Measurements from ENCODE around the gene HES1. TPM values are rescaled to one million over a fixed set of nuclear protein-coding genes. Genes with fewer than 3 reads are reported as not detected.

HES1 gene
- total and polyA plus RNA-seq, 7 donors, result 17.4 to 47.4 (median 28.4) TPM

GRCh38 chr3:194132465-194133286 is 3.3 kb upstream of the HES1 start:
- H3K27ac ChIP-seq, result peak overlapping the region; percentile 79 to 97 (median 92)
- intact Hi-C loops (cut with DNase I), result loop anchor here (5.0 kb wide), 1 partner anchor 45 kb away; no protein-coding TSS in a partner anchor
- 74 to 84% methylated on average over 5 of the region's 5 CpGs for WGBS, 2 donors
- peaks cover 0 to 60% (median 44%) of the 10 kb centered on the region in 4 donors for H3K4me1 ChIP-seq
- no peaks in the 10 kb centered on the region for H3K9me3 ChIP-seq
- H3K27me3 ChIP-seq, result no peaks in the 10 kb centered on the region
- DNase-seq, result peak; percentile 43
- H3K4me3 ChIP-seq, result no peak overlapping the region
- TF ChIP-seq CTCF (IDR thresholded peaks at IDR 0.05), result no peak
- no peak for TF ChIP-seq POLR2AphosphoS5 (IDR thresholded peaks at IDR 0.05)
- TF ChIP-seq EP300 (IDR thresholded peaks at IDR 0.05), result no peak
- no peak for TF ChIP-seq POLR2A (IDR thresholded peaks at IDR 0.05)
- no peaks in the 10 kb centered on the region for H3K36me3 ChIP-seq

DNA sequence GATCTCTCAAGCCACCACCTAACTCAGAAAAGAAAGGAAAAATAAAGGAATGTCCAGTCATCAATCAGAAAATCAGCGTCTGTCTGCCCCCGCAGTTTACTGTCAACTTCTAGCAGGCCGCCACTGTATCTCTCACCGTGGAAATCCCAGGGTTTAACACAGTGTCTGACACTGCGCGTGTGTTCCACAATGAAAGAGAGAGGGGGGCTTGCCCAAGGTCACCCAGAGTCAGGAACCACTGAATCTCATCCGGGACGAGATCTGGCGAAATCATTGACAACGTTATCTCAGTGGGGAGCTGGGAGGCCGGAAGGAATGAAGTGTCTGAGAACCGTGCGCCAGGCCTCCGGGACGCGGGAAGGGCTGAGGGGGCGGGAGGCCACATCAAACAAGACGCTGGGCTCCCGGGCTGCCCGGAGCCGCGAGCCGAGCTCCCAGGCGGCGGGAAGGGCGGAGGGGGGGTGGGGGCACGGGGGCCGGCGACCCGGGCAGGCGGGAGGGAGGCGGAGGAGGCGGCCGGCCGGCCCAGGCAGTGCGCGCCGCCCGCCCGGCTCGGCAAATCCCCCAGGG is 2.2 kb upstream of the HES1 start:
- 2 to 5% methylated on average over 41 of the region's 41 CpGs for WGBS, 2 donors
- H3K4me1 ChIP-seq, result peaks cover 0 to 69% (median 53%) of the 10 kb centered on the region in 4 donors
- H3K36me3 ChIP-seq, result no peaks in the 10 kb centered on the region
- no peaks in the 10 kb centered on the region for H3K9me3 ChIP-seq
- peak overlapping the region; percentile 79 to 97 (median 92) for H3K27ac ChIP-seq
- peak in 3 of 4 donors; percentile 7 to 46 (median 27) for TF ChIP-seq POLR2AphosphoS5 (IDR thresholded peaks at IDR 0.05)
- no peak for TF ChIP-seq POLR2A (IDR thresholded peaks at IDR 0.05)
- peak overlapping the region; percentile 2 to 68 (median 62) for H3K4me3 ChIP-seq
- intact Hi-C loops (cut with DNase I), result loop anchor here (1.0 to 5.0 kb wide), 5 partner anchors 46 to 353 kb away; no protein-coding TSS in a partner anchor
- no peaks in the 10 kb centered on the region for H3K27me3 ChIP-seq
- DNase-seq, result peak; percentile 83

DNA sequence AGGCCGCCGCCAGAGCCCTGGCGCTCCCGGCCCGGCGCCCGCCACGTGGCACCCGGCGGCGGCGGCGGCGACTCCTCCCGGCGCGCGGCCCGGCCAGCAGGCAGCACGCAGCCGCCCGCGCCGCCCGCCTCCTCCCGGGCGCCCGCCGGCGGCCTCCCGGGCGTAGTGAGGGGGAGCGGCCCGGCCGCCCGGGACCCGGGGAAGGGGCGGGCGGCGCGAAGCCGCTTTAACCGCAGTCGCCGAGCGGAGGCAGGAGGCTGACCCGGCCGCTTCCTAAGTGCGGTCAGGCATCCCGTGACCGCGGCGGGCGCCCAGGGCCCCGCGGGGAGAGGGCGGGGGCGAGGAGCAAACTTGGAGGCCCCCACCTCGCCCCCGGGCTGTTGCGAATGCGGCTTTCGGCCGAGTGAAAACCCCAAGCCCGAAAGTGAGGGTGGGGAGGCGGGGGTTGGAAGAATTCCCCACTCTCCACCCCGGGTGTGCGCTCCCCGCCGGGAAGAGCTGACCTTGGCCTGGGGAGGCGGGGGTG is 1.7 kb upstream of the HES1 start:
- H3K27me3 ChIP-seq, result no peaks in the 10 kb centered on the region
- peaks cover 0 to 71% (median 58%) of the 10 kb centered on the region in 4 donors for H3K4me1 ChIP-seq
- peak overlapping the region; percentile 90 to 99 (median 96) for H3K27ac ChIP-seq
- no peak for TF ChIP-seq CTCF (IDR thresholded peaks at IDR 0.05)
- TF ChIP-seq POLR2AphosphoS5 (IDR thresholded peaks at IDR 0.05), result no peak
- TF ChIP-seq EP300 (IDR thresholded peaks at IDR 0.05), result peak in 1 of 4 donors; percentile 7
- TF ChIP-seq POLR2A (IDR thresholded peaks at IDR 0.05), result no peak
- H3K9me3 ChIP-seq, result no peaks in the 10 kb centered on the region
- peak; percentile 87 for DNase-seq
- intact Hi-C loops (cut with DNase I), result loop anchor here (1.0 to 5.0 kb wide), 5 partner anchors 47 to 353 kb away; no protein-coding TSS in a partner anchor
- no peaks in the 10 kb centered on the region for H3K36me3 ChIP-seq
- 0% methylated on average over 71 of the region's 71 CpGs for WGBS, 2 donors
- peak overlapping the region; percentile 56 to 68 (median 64) for H3K4me3 ChIP-seq

DNA sequence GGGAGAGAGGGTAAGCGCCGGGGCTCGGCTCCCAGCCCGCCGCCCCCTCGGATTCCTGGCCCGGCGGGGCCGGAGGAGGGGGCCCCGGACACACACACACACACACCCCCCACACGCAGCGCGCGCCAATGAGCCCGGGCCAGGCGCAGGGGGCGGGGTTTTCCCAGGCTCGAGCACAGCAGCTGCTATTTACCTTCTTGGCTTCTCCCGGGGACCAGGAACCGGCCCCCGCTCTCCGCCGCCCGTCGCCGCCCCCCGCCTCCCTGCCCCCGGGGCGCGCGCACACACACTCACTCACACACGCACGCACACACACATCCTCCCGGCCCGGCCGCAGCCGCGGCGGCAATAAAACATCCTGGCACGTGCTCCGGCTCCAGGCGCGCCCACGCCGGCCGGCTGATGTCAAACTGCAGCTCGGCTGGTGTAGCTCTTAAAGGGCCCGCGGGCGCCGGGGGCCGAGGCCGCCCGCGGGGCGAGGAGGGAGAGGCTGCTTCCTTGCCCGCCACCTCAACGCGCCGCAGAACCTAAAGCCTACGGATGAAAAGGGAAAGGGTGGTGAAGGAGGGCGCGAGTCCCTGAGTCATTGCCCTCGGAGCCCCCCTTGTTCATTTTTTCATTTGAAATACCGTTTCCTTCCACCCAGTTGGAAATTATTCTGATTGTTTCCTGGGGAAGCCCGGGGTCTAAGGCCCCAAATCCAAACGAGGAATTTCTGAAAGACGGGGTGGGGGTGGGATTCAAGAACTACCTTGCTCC is 1.0 kb upstream of the HES1 start:
- intact Hi-C loops (cut with DNase I), result loop anchor here (1.0 to 5.0 kb wide), 6 partner anchors 48 to 354 kb away; no protein-coding TSS in a partner anchor
- peaks cover 0 to 71% (median 59%) of the 10 kb centered on the region in 4 donors for H3K4me1 ChIP-seq
- H3K9me3 ChIP-seq, result no peaks in the 10 kb centered on the region
- peak overlapping the region; percentile 56 to 68 (median 64) for H3K4me3 ChIP-seq
- TF ChIP-seq POLR2A (IDR thresholded peaks at IDR 0.05) (peak; percentile 28 to 49), POLR2AphosphoS5 (IDR thresholded peaks at IDR 0.05) (peak; percentile 86 to 94 (median 92)), CTCF (IDR thresholded peaks at IDR 0.05) (no peak), EP300 (IDR thresholded peaks at IDR 0.05) (peak; percentile 51 to 87 (median 69))
- WGBS, 2 donors, result 0 to 1% methylated on average over 68 of the region's 68 CpGs
- DNase-seq, result peak; percentile 97
- peak overlapping the region; percentile 90 to 99 (median 96) for H3K27ac ChIP-seq
- H3K36me3 ChIP-seq, result no peaks in the 10 kb centered on the region
- no peaks in the 10 kb centered on the region for H3K27me3 ChIP-seq

Data from sigmoid colon (tissue), 7 donors.